Activated CD4-positive, alpha-beta T cell treated with anti-CD3 and anti-CD28 coated beads for 4 hours (primary cell): Measurements from ENCODE around the gene ZC2HC1C.
"Not testable (repeated sequence)": the region's sequence is repeated elsewhere in the genome, so short reads cannot be mapped to it uniquely, and the experiment has no call there.

Source experiments
- DNase-seq, 2 donors: peaks; one replicate each; pipeline ENCODE4 v3.0.0-alpha.2; 2020

ZC2HC1C gene

DNA sequence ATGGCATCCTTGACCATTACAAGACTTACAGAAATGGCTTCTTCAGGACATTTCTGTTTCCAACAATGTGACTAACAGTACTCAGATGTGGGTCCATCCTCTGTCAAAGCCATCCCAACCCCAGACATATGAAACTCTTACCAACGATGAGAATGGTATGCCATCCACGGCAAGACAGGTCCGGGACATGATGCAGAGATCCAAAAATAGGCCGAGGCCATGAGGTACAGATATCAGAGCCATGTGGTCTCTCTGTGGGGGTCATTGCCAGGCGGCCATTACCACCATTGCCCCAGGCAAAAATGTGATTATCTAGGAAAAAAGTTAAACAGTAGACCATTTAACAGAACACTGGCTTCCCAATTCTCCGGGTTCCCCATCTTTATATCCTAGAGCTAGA lies 27.5 kb downstream of the ZC2HC1C start:
- DNase-seq: no peak

DNA sequence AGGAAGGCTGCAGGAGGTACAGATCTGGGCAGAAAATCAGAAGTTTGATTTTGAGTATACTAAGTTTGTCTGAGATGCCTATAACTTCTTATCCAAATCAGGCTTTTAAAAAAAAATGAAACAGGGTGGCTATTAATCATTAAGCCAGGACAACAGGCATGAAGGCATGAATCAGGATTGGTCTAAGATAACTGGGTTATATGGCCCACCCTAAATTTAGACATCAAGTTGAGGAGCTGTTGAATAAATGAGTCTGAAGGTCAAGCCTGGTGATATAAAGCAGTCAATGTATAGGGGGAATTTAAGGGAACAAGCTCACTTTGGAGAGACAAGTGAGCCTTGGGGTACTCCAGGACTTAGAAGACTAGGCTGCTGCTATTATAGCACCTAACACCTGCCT lies 28.8 kb downstream of the ZC2HC1C start:
- no peak for DNase-seq

DNA sequence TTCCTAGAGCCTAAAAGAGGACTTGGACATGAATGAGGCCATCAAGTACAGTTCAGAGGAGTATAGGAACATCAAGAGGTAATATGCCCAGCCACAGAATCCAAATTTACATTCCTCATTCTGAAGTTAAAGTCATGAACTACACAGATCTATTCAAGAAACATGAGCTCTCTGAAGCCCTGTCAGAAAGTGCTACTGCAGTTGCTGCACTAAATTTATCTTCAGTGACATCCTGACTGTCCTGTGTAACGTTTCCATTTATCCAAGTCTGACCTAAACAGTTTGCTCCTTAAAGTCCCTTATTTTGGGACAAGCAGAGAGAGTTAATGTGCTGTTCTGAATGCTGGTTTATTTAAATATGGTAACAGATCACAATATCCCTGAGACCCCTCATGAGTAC lies 29.2 kb downstream of the ZC2HC1C start:
- no peak for DNase-seq

DNA sequence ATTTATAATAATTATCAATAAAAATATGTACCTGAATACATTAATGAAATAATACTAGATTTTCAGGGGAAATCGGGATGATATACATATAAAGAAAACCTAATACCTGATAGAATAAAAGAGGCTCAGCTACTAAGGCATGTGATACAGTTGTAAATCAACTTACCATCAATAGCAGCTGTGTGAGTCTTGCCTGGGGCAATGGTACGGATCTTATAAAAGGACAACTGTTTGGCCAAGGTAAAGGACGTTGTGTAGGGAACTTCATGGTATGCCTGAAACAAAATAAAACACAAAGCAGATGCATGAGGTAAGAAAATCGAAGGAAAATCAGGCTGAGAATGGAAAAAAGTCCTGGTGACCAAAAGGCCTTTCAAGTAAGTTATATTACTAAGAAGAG lies 32.0 kb downstream of the ZC2HC1C start:
- DNase-seq: no peak

DNA sequence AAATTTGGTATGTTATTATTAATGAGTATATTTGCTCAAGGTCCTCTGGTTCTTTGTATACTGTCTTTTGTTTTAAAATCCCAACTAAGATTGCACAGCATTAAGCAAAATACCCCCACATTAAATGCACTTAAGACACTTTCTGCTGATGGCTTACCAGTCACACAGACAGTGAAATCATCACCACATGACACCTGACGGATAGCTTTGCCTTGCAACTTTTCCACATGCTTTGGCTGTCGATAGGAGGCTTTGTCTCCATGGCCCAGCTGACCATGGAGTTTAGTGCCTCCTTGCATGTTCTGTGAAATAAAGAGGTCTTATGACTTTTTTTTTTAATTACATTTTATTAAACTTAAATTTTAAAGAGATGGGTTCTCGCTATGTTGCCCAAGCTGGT lies 37.7 kb downstream of the ZC2HC1C start:
- no peak for DNase-seq

DNA sequence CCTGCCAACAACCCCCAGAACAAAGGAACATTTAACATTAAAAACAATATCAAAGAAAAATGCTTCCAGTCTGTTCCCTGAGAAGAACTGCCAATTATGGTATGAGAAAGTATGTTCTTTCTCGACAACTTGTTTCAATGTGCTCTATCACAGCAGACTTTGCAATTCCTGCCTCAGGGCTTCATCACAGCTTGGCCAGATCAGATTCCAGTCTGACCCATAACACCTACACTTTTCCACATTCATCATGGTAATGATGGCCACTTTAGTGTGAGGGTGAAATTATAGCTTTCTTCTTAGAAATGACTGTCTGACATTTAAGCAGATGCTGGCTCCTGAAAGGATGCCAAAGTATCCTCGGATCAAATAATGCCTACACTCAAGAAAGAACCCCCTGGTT lies 40.4 kb downstream of the ZC2HC1C start:
- no peak for DNase-seq

DNA sequence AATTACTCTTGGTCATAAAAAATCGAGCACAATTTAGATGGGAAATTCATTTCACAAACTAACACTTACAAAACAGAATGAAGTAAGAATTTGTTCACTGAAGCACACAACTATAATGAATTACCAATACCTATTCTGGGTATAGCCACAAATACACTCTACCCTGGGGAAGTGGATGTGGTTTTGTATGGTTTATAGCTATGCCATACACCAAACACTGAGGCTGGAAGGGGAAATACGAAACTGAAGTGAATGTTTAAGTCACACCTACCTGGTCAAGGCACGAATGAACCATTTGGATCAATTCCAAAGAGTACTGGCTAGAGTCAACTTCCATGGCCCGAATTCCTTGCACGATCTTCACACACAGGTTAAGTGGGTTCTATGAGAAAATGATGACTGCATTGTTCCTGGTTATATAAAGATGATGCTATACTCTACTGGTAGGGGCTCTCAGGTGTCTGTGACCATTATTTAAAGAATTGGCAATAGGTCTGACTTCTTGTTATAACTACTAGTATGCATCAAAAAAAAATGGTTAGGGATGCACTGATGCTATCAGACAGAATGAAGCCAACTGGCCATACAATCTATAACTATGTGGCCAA lies 44.6 kb downstream of the ZC2HC1C start:
- DNase-seq: no peak

DNA sequence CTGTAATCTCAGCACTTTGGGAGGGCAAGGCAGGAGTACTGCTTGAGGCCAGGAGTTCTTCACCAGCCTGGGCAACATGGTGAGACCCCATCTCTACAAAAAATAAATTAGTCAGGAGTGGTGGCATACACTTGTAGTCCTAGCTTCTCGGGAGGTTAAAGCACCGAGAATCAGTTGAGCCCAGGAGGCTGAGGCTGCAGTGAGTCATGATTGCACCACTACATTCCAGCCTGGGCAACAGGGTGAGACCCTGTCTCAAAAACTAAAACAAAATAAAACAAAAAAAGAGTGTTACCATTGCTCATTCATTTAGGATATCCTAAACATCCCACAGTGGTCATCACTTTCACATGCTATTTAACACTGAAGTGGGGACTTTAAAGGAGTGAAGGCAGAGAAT lies 49.6 kb downstream of the ZC2HC1C start:
- DNase-seq: no peak

DNA sequence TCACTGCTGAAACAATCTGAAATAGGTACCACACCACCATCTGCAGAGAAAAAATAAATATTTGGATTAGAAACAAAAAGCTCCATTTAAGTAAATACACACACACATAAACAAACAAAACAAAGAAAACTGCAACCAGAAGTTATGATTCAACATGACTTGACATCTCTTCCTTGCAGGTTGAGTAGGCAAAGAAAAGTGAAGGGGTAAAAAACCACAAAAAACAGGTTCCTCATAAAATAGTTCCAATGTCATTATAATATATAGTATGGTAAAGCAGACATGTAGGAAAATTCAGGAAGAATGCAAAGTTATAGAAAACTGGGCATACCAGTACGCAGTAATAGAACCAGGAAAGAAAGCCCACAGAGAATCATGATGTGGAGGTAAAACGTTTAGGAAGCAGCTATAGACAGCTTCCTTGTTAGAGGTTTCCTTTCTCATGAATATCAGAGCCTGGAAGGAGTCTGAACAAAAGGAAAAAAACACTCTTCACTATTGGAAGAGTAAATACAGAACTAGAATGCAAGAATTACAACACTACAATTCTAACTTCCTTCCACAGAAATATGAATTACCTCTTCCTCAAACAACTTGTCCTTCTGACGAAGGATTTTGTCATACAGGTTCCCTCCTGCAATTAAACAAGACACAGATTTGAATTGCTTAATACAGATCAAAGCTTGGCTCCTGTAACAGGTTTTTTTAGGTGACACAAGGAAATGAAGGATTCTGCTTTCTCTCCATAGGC lies 51.3 kb downstream of the ZC2HC1C start:
- no peak for DNase-seq

DNA sequence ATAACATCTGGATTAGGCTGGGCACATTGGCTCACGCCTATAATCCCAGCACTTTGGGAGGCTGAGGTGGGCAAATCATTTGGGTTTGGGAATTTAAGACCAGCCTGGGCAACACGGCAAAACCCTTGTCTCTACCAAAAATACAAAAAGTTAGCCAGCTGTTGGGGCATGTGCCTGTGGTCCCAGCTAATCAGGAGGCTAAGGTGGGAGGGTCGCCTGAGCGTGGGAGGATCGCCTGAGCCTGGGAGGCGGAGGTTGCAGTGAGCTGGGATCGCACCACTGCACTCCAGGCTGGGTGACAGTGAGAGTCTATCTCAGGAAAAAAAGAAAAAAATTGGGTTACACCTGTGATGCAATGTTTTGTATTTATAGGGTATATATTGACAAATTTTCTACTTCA lies 52.1 kb downstream of the ZC2HC1C start:
- DNase-seq: no peak

DNA sequence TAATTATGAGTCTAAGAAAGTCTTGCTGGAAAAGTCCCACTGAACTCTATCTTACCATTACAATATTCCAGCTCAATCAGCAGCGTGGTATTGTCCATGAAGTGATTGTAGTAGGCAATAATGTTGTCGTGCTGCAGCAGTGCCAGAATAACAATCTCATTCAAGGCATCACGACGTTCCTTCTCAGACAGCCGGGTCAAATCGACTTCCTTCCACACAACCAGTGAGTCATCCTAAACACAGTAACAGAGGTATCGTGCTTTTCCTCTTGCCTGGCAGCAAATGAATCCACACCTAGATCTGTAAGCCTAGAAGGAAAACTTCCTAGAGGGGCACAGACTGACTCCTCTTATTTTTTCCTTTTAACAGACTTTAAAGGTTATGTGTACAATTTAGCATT lies 54.5 kb downstream of the ZC2HC1C start:
- peak; percentile 35 to 36 for DNase-seq

DNA sequence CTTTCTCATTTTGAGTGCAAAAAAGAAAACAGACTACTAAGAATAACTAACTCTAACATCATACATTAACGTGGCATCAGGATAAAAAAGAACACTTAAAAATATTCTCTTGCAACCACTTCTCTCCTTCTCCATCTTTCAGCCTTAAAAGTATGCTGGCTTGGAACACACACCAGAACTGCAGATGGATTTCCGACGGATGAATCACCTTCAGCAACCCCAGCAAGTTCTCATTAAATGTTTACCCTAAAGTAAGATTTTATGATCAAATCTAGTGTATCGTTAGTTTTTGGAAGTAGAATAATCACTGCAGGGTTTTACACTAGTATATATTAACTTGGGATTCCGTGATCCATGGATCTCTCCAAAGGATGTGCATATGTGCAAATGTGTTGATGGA lies 56.2 kb downstream of the ZC2HC1C start:
- DNase-seq: no peak

DNA sequence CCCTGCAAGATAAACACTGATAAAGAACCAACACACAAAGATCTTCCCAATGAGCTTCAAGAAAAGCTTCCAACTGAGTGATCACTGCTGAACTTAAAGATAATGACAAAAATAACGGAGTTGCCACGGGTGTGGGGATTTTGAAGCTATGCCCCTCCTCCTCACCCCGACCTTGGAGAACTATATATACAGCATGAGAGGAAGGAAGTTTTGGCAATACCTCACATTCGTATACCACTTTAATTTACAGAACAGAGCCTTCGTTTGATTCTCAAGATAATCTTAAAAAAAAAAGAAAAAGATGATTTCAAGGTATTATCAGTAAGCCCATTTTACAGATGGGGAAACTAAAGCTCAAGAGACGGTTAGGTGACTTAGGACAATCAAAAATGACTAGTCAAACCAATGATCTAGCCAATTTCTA lies 56.7 kb downstream of the ZC2HC1C start:
- no peak for DNase-seq

DNA sequence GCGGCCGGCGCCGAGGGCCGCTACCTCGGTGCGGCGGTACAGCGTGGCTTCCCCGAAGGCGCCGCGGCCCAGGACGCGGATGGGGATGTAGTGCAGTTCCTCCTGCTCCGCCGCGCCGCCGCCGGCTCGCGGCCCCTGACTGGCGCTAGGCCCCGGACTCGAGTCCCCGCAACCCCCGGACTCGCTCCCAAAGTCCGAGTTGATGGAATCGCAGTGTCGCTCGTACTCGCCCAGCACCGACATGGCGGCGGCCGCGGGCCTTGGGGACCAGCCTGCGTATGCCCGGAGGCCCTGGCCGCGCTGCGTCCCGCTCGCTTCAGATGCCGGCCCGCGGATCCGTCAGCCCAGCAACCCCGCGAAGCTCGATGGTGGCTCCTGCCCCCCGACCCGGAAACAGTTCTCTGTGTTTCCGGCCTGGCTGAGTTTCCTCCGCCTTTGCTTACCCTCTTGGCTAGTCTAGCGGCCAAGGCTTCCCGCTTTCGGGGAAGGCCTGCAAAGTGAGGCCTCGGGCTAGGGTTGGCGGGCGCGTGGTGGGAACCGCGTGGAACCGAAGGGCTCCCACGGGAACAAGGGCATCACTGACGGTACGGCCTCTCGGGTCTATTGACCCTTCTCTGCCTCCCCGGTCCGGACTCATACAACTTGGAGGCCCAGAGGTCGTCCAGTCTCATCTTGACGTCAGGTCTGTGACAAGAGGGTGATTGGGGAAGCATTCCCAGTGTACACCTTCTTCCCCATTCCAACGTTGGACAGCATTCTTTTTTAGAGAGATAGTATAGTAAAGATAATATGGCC lies 57.4 kb downstream of the ZC2HC1C start, which contains the start of gene NEK9:
NEK9 (minus strand) TSS at position 370 of the 795 bp plus-strand sequence; CDS start at position 243, 127 bp downstream.
- DNase-seq: peak; percentile 85 to 86

DNA sequence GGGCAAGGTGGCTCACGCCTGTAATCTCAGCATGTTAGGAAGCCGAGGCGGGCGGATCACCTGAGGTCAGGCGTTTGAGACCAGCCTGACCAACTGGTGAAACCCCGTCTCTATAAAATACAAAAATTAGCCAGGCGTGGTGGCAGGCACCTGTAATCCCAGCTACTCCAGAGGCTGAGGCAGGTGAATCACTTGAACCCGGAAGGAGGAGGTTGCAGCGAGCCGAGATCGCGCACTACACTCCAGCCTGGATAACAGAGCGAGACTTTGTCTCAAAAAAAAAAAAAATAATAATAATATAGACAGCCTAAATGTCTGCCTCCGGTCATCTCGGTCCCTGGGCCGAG lies 58.0 kb downstream of the ZC2HC1C start:
- DNase-seq: not testable (repeated sequence)

DNA sequence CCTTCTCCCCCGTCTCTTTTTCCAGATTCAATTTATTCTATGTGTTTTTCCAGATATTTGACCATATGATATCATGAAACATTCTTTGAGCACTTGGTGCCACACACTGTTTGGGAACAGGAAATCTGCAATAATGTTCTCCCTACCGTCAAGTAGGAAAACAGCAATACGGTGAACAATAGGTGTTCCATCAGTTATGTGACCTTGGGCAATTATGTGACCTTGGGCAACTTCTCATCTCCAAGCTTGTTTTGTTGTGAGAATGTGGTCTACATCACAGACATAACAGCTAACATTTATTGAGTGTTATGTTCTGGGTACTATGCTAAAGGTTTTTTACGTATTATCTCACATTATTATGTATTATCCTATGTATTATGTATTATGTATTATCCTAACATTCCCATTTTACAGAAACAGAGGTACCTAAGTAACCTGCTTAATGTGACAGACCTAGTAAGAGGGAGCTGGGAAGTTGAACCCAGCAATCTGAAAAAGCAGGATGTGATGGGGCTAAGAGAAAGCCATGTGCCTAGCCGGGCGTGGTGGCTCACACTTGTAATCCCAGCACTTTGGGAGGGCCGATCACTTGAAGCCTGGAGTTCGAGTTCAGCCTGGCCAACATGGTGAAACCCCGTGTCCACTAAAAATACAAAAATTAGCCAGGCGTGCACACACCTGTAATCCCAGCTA lies 58.6 kb downstream of the ZC2HC1C start:
- no peak for DNase-seq

DNA sequence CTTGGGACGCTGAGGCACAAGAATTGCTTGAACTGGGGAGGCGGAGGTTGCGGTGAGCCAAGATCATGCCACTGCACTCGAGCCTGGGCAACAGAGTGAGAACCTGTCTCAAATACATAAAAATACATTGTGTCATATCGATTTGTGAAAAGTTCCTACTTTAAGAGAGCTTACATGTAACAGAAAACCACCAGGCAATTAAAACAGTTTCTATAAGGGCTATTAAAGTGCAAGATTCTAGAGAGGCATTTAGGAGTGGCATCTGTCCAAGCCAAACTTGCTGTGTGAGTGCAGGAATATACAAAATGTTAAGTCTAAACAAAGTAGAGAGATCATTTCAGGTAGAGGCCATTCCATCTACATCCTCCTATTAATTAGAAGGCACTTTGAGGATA lies 59.2 kb downstream of the ZC2HC1C start:
- DNase-seq: no peak
